ENCODE data around the gene ZMIZ2. TPM values are rescaled to one million over a fixed set of nuclear protein-coding genes. Genes with fewer than 3 reads are reported as not detected.
"Not testable (repeated sequence)": the region's sequence is repeated elsewhere in the genome, so short reads cannot be mapped to it uniquely, and the experiment has no call there.

The ZMIZ2 gene
- total and polyA plus RNA-seq, 4 donors, result 11.6 to 96.6 (median 67.2) TPM

GRCh38 chr7:44797329-44798258 is 48.9 kb downstream of the ZMIZ2 start:
- 2% methylated on average over 26 of the region's 26 CpGs for WGBS, 2 donors
- DNase-seq, result peak; percentile 94 to 95

GRCh38 chr7:44798649-44799305 is 50.1 kb downstream of the ZMIZ2 start:
- Histone ChIP-seq H3K27me3 (ENCODE audit: control insufficient read depth in 1 of 2, insufficient read depth in 2 of 2, low read length in 1 of 2) (no peaks in the 10 kb centered on the region), H3K36me3 (ENCODE audit: control insufficient read depth in 1 of 2, insufficient read depth in 2 of 2, low read length in 1 of 2) (peaks cover 14 to 17% of the 10 kb centered on the region in 2 donors), H3K4me1 (ENCODE audit: control insufficient read depth in 1 of 2, insufficient read depth in 2 of 2, low read length in 2 of 2) (peaks cover 0 to 4% of the 10 kb centered on the region in 2 donors), H3K9me3 (ENCODE audit: control insufficient read depth, low read length) (no peaks in the 10 kb centered on the region), H3K4me3 (ENCODE audit: low read length in 2 of 2) (no peak overlapping the region), H3K27ac (ENCODE audit: low read depth in 1 of 2, low read length in 2 of 2) (no peak overlapping the region)
- intact Hi-C loops (cut with DNase I), result loop anchor here (5.0 kb wide), 2 partner anchors 46 to 49 kb away; partner anchors contain the start of gene H2AZ2 (in 1 of the 2)
- DNase-seq, result no peak
- 5 to 18% methylated on average over 2 of the region's 2 CpGs for WGBS, 2 donors
- ATAC-seq (ENCODE audit: low FRiP score), result no peak

More at GRCh38 chr7:44797329-44798258, 48.9 kb downstream of the ZMIZ2 start:
- intact Hi-C loops (cut with DNase I), result loop anchor here (2.0 to 5.0 kb wide), 3 partner anchors 45 to 50 kb away; partner anchors contain the start of genes H2AZ2 (in 1 of the 2) and ZMIZ2 (in 1 of the 2)
- Histone ChIP-seq H3K9me3 (ENCODE audit: control insufficient read depth, low read length) (no peaks in the 10 kb centered on the region), H3K36me3 (ENCODE audit: control insufficient read depth in 1 of 2, insufficient read depth in 2 of 2, low read length in 1 of 2) (peaks cover 8 to 10% of the 10 kb centered on the region in 2 donors), H3K4me3 (ENCODE audit: low read length in 2 of 2) (peak overlapping the region; percentile 61 to 74), H3K4me1 (ENCODE audit: control insufficient read depth in 1 of 2, insufficient read depth in 2 of 2, low read length in 2 of 2) (peaks cover 0 to 4% of the 10 kb centered on the region in 2 donors), H3K27me3 (ENCODE audit: control insufficient read depth in 1 of 2, insufficient read depth in 2 of 2, low read length in 1 of 2) (no peaks in the 10 kb centered on the region), H3K27ac (ENCODE audit: low read depth in 1 of 2, low read length in 2 of 2) (peak overlapping the region; percentile 84 to 93)
- ATAC-seq (ENCODE audit: low FRiP score), result peak; percentile 92

DNA sequence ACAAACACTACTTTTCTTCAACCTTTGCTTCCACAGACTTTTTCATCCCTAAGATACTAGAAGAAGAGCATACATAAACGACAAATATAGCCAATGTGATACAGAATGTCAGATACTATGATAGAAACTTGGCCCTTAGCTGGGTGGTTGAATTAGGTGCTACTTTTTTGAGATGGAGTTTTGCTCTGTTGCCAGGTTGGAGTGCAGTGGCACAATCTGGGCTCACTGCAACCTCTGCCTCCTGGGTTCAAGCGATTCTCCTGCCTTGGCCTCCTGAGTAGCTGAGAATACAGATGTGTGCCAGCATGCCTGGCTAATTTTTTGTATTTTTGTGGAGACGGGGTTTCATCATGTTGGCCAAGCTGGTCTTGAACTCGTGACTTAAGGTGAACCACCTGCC is 51.3 kb downstream of the ZMIZ2 start:
- Histone ChIP-seq H3K27me3 (ENCODE audit: control insufficient read depth in 1 of 2, insufficient read depth in 2 of 2, low read length in 1 of 2) (no peaks in the 10 kb centered on the region), H3K4me3 (ENCODE audit: low read length in 2 of 2) (no peak overlapping the region), H3K9me3 (ENCODE audit: control insufficient read depth, low read length) (no peaks in the 10 kb centered on the region), H3K36me3 (ENCODE audit: control insufficient read depth in 1 of 2, insufficient read depth in 2 of 2, low read length in 1 of 2) (peaks cover 14 to 17% of the 10 kb centered on the region in 2 donors), H3K4me1 (ENCODE audit: control insufficient read depth in 1 of 2, insufficient read depth in 2 of 2, low read length in 2 of 2) (peaks cover 0 to 4% of the 10 kb centered on the region in 2 donors), H3K27ac (ENCODE audit: low read depth in 1 of 2, low read length in 2 of 2) (no peak overlapping the region)
- ATAC-seq (ENCODE audit: low FRiP score) (no peak), DNase-seq (no peak)
- intact Hi-C loops (cut with DNase I), result loop anchor here (5.0 kb wide), 3 partner anchors 37 to 48 kb away; partner anchors contain the start of gene H2AZ2 (in 1 of the 2)
- WGBS, 2 donors, result 68 to 69% methylated on average over 4 of the region's 4 CpGs

DNA sequence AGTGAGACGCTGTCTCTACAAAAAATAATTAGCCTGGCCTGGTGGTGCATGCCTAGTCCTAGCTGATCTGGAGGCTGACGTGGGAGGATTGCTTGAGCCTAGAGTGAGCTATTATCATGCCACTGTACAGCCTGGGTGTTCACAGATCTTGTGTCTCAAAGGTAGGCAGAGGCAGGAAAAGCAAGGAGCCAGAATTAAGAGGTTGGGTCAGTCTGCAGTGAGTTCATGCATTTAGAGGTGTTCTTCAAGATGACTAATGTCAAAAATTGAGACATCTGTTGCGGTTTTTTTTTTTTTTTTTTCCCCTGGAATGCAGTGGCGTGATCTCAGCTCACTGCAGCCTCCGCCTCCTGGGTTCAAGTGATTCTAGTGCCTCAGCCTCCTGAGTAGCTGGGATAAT is 53.2 kb downstream of the ZMIZ2 start:
- 81 to 82% methylated on average over 5 of the region's 5 CpGs for WGBS, 2 donors
- peaks cover 14 to 17% of the 10 kb centered on the region in 2 donors for H3K36me3 ChIP-seq (ENCODE audit: control insufficient read depth in 1 of 2, insufficient read depth in 2 of 2, low read length in 1 of 2)
- no peaks in the 10 kb centered on the region for H3K9me3 ChIP-seq (ENCODE audit: control insufficient read depth, low read length)
- H3K27me3 ChIP-seq (ENCODE audit: control insufficient read depth in 1 of 2, insufficient read depth in 2 of 2, low read length in 1 of 2), result no peaks in the 10 kb centered on the region
- intact Hi-C loops (cut with DNase I), result loop anchor here in 1 of 2 donors (5.0 kb wide), 1 partner anchor 35 kb away; no protein-coding TSS in a partner anchor
- H3K27ac ChIP-seq (ENCODE audit: low read depth in 1 of 2, low read length in 2 of 2), result no peak overlapping the region
- H3K4me3 ChIP-seq (ENCODE audit: low read length in 2 of 2), result no peak overlapping the region
- ATAC-seq (ENCODE audit: low FRiP score) (no peak), DNase-seq (no peak)
- H3K4me1 ChIP-seq (ENCODE audit: control insufficient read depth in 1 of 2, insufficient read depth in 2 of 2, low read length in 2 of 2), result peaks cover 0 to 4% of the 10 kb centered on the region in 2 donors

DNA sequence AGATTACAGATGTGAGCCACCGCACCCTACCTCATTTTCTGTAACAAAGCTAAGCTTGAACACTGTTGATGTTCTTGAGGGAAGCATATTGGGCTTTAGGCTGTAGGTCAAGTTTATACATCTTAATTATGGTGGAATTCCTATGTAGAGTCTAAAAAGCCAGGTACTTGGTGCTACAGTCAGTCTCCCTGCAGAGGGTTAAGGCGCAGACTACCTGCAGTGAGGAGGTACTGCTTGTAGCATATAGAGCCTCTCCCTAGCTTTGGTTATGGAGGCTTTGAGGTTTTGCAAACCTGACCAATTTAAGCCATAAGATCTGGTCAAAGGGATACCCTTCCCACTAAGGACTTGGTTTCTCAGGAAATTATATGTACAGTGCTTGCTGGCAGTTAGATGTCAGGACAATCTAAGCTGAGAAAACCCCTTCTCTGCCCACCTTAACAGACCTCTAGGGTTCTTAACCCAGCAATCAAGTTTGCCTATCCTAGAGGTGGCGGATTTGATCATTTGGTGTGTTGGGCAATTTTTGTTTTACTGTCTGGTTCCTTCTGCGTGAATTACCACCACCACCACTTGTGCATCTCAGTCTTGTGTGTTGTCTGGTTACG is 53.9 kb downstream of the ZMIZ2 start:
- ATAC-seq (ENCODE audit: low FRiP score), result no peak
- no peak for DNase-seq
- intact Hi-C loops (cut with DNase I), result loop anchor here in 1 of 2 donors (5.0 kb wide), 1 partner anchor 35 kb away; no protein-coding TSS in a partner anchor
- WGBS, 2 donors, result 92 to 93% methylated on average over 5 of the region's 5 CpGs
- H3K27me3 ChIP-seq (ENCODE audit: control insufficient read depth in 1 of 2, insufficient read depth in 2 of 2, low read length in 1 of 2), result no peaks in the 10 kb centered on the region
- no peak overlapping the region for H3K27ac ChIP-seq (ENCODE audit: low read depth in 1 of 2, low read length in 2 of 2)
- H3K9me3 ChIP-seq (ENCODE audit: control insufficient read depth, low read length), result no peaks in the 10 kb centered on the region
- no peak overlapping the region for H3K4me3 ChIP-seq (ENCODE audit: low read length in 2 of 2)
- peaks cover 14 to 17% of the 10 kb centered on the region in 2 donors for H3K36me3 ChIP-seq (ENCODE audit: control insufficient read depth in 1 of 2, insufficient read depth in 2 of 2, low read length in 1 of 2)
- peaks cover 0 to 4% of the 10 kb centered on the region in 2 donors for H3K4me1 ChIP-seq (ENCODE audit: control insufficient read depth in 1 of 2, insufficient read depth in 2 of 2, low read length in 2 of 2)

- H3K27ac ChIP-seq (ENCODE audit: low read depth in 1 of 2, low read length in 2 of 2); ATAC-seq (ENCODE audit: low FRiP score); H3K27me3 ChIP-seq (ENCODE audit: control insufficient read depth in 1 of 2, insufficient read depth in 2 of 2, low read length in 1 of 2); H3K4me3 ChIP-seq (ENCODE audit: low read length in 2 of 2); DNase-seq; H3K9me3 ChIP-seq (ENCODE audit: control insufficient read depth, low read length); H3K4me1 ChIP-seq (ENCODE audit: control insufficient read depth in 1 of 2, insufficient read depth in 2 of 2, low read length in 2 of 2): not testable (repeated sequence)
- peaks cover 14 to 19% of the 10 kb centered on the region in 2 donors for H3K36me3 ChIP-seq (ENCODE audit: control insufficient read depth in 1 of 2, insufficient read depth in 2 of 2, low read length in 1 of 2)
- intact Hi-C loops (cut with DNase I), result loop anchor here in 1 of 2 donors (5.0 kb wide), 1 partner anchor 33 kb away; no protein-coding TSS in a partner anchor
- WGBS, 2 donors, result 91 to 94% methylated on average over 10 of the region's 10 CpGs
These were observed 55.3 kb downstream of the ZMIZ2 start for GRCh38 chr7:44803828-44804519.

DNA sequence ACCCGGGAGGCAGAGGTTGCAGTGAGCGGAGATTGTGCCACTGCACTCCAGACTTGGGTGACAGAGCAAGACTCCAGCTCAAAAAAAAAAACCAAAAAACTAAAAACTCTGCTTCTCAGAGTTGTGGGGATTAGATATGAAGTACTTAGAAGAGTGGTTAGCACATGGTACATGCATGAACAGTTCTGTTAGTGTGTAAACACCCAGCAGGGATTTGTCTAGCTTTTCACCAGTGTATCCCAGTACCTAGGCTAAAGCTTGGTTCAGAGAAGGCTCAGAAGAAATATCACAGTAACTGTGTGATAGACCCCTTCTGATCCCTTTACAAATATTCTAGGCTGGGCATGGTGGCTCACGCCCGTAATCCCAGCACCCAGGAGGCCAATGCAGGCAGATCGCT is 57.3 kb downstream of the ZMIZ2 start:
- Histone ChIP-seq H3K27ac (ENCODE audit: low read depth in 1 of 2, low read length in 2 of 2) (no peak overlapping the region), H3K36me3 (ENCODE audit: control insufficient read depth in 1 of 2, insufficient read depth in 2 of 2, low read length in 1 of 2) (peaks cover 10 to 19% of the 10 kb centered on the region in 2 donors), H3K4me1 (ENCODE audit: control insufficient read depth in 1 of 2, insufficient read depth in 2 of 2, low read length in 2 of 2) (no peaks in the 10 kb centered on the region), H3K27me3 (ENCODE audit: control insufficient read depth in 1 of 2, insufficient read depth in 2 of 2, low read length in 1 of 2) (no peaks in the 10 kb centered on the region), H3K9me3 (ENCODE audit: control insufficient read depth, low read length) (no peaks in the 10 kb centered on the region), H3K4me3 (ENCODE audit: low read length in 2 of 2) (no peak overlapping the region)
- ATAC-seq (ENCODE audit: low FRiP score) (no peak), DNase-seq (no peak)
- WGBS, 2 donors, result 92 to 96% methylated on average over 5 of the region's 5 CpGs
- intact Hi-C loops (cut with DNase I), result no loop called here
